Epithelial cell of proximal tubule (primary cell): ENCODE data around the gene ZNF439. TPM values are rescaled to one million over a fixed set of nuclear protein-coding genes. Genes with fewer than 3 reads are reported as not detected.
"Not testable (repeated sequence)": the region's sequence is repeated elsewhere in the genome, so short reads cannot be mapped to it uniquely, and the experiment has no call there.

Experiments
- DNase-seq: peaks from one replicate; pipeline ENCODE4 v3.0.0-alpha.2; 2011; ENCODE audit warnings: low read depth
- H3K4me3 ChIP-seq: 2 replicates; pipeline ENCODE4 v1.5.1; 2011; ENCODE audit warnings: low read depth, mild to moderate bottlenecking, low read length
- CTCF ChIP-seq: conservative IDR thresholded peaks from 2 replicates; pipeline ENCODE4 v1.5.1; 2012; ENCODE audit warnings: low read depth, mild to moderate bottlenecking, low read length
- total RNA-seq: library from RNA; depleted of rRNA; stranded (reverse); fragments of >200 nt; gene quantifications from 2 replicates; pipeline ENCODE4 v1.2.3, GENCODE V29; 2015

The ZNF439 gene
- total RNA-seq, 1 donor from 2014 or later, result 2.4 TPM

GRCh38 chr19:11873762-11874161, 25.2 kb downstream of the ZNF439 start:
- no peak for DNase-seq

DNA sequence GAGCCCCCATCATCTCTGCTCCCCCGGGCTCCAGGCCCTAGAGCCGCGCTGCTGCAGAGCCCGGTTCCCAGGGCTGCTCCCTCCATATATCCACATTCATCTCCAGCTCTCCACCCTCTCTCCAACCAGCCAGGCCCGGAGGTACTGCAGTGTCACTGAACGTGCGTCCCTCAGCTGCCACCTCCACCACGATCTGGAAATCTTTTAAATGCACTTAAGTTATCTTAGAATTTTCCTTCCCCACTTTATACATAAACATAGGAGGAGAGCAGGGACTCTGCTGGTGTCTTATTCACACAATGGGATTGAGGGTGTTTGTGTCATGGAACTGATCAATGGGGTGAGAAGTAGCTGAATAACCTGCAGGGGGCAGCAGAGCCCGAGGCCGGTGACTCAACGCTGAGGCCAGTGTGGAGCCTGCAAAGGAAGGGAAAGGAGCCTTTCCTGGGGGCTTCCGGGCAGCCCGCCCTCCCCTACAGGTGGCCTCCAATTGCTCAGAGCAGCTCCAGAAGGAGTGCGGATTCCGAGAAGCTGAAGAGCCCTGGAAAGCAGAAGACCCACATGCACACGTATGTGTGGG, 31.3 kb downstream of the ZNF439 start:
- DNase-seq, result not testable (repeated sequence)

More at GRCh38 chr19:11873762-11874161, 25.2 kb downstream of the ZNF439 start:
- TF ChIP-seq CTCF, result no peak
- H3K4me3 ChIP-seq, result no peak overlapping the region

GRCh38 chr19:11880598-11880997, 32.1 kb downstream of the ZNF439 start:
- no peak for TF ChIP-seq CTCF
- no peak for DNase-seq

More for the DNA sequence above, 31.3 kb downstream of the ZNF439 start:
- H3K4me3 ChIP-seq, result not testable (repeated sequence)

DNA sequence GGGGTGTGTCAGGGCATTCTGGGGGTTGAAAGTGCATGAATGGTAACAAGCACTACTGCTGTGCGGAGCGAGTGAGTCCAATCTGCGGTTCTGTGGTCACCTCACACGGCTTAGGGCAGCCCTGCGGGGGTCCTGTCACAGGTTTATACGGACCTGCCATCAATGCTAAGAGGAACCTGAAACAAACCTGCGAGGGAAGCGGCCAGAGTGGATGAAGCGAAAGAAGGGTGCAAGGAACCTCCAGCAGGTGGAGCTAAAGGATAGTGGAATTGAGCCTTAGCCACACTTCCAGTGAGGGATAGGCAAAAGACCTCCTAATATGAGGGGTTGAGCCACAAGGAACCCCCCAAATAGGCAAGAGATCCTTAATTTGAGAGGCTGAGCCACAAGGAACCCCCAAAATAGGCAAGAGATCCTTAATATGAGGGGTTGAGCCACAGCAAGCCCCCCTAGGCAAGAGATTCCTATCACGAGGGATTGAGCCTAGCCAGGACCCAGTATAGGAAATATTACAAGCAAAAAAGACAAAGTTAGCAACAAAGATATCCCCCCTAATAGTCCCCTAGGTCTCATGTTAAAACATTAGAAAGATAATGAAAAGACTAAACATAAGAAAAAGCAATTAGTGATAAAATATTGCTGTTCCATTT, 32.8 kb downstream of the ZNF439 start:
- no peak for DNase-seq
- no peak overlapping the region for H3K4me3 ChIP-seq
- TF ChIP-seq CTCF, result peak; percentile 77

More at GRCh38 chr19:11880598-11880997, 32.1 kb downstream of the ZNF439 start:
- no peak overlapping the region for H3K4me3 ChIP-seq

- no peak for TF ChIP-seq CTCF
- DNase-seq, result no peak
Observed at GRCh38 chr19:11882606-11883005, 34.1 kb downstream of the ZNF439 start.

DNA sequence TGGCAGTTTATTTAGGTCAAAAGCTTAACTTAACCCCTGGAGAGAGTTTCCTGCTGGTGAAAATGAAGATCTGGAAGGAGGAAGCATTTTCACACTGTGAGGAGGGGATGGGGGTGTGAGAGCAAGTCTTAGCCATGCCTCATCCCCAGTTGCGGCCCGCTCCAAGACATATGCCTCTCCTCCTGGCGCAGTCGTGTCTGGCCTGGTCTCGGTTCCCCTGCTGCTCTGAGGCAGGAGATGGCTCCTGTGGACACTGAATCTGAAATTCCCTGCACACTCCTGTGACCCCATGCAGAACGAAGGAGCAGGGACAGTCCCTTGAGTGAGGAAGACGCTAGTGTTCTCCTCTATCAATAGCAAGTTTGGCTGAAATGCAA, 38.7 kb downstream of the ZNF439 start:
- TF ChIP-seq CTCF, result no peak
- DNase-seq, result no peak
- H3K4me3 ChIP-seq, result peak overlapping the region; percentile 86

More at GRCh38 chr19:11882606-11883005, 34.1 kb downstream of the ZNF439 start:
- no peak overlapping the region for H3K4me3 ChIP-seq

GRCh38 chr19:11887611-11888531, 39.3 kb downstream of the ZNF439 start, which contains the start of gene ZNF69:
ZNF69 (plus strand) TSS chr19:11887782; CDS start chr19:11887924, 142 bp downstream.
- TF ChIP-seq CTCF, result no peak
- H3K4me3 ChIP-seq, result peak within 1 kb of the TSS; percentile 86
- DNase-seq, result no peak

GRCh38 chr19:11889901-11890300, 41.4 kb downstream of the ZNF439 start:
- DNase-seq, H3K4me3 ChIP-seq: not testable (repeated sequence)
